CD4-positive, alpha-beta memory T cell (primary cell): ENCODE data around the gene FAM234B. TPM values are rescaled to one million over a fixed set of nuclear protein-coding genes. Genes with fewer than 3 reads are reported as not detected.

Source experiments
- CTCF ChIA-PET: fragments of 350-600 bp; sonication (Branson Sonifier 250); formaldehyde crosslinking; loops from one replicate; lab custom pipeline; 2021; ENCODE audit warnings: inconsistent platforms; ENCODE audit not compliant: partially characterized antibody; lab: Charles Lee
- POLR2A ChIA-PET: fragments of 350-600 bp; sonication (Branson Sonifier 250); formaldehyde crosslinking; loops from one replicate; lab custom pipeline; 2021; ENCODE audit not compliant: partially characterized antibody; lab: Charles Lee
- DNase-seq, 5 donors: peaks; one replicate each; pipeline versions ENCODE4 v3.0.0 to v3.0.0-alpha.2; 2020 to 2022; ENCODE audit warnings: mixed read lengths in 1 of 5
- H3K27ac ChIP-seq: one replicate; pipeline ENCODE4 v1.7.0; 2013; ENCODE audit warnings: low read depth, low read length
- H3K27me3 ChIP-seq: 2 replicates; pipeline ENCODE4 v1.7.0; 2013; ENCODE audit warnings: mild to moderate bottlenecking, low read length, moderate library complexity; ENCODE audit not compliant: insufficient read depth
- H3K36me3 ChIP-seq: 2 replicates; pipeline ENCODE4 v1.7.0; 2013; ENCODE audit warnings: mild to moderate bottlenecking, low read length, moderate library complexity; ENCODE audit not compliant: insufficient read depth
- H3K4me1 ChIP-seq: 2 replicates; pipeline ENCODE4 v1.7.0; 2013; ENCODE audit warnings: mild to moderate bottlenecking, low read length, moderate library complexity; ENCODE audit not compliant: insufficient read depth
- H3K4me3 ChIP-seq, 2 donors: one replicate each; pipeline ENCODE4 v1.7.0; 2013; ENCODE audit warnings: low read length in 2 of 2, mild to moderate bottlenecking in 1 of 2
- H3K9me3 ChIP-seq, 2 donors: one replicate each; pipeline ENCODE4 v1.7.0; 2013; ENCODE audit warnings: low read length in 2 of 2, control low read depth in 1 of 2; ENCODE audit not compliant: control insufficient read depth in 1 of 2
- H3K27ac Mint-ChIP-seq, 7 donors: one replicate each; pipeline ENCODE4 v1.8.0; 2020 to 2021; ENCODE audit warnings: mixed read lengths in 7 of 7, mild to moderate bottlenecking in 6 of 7, inconsistent platforms in 3 of 7, moderate library complexity in 3 of 7
- H3K27me3 Mint-ChIP-seq, 2 donors: one replicate each; pipeline ENCODE4 v1.8.0; 2020 to 2021; ENCODE audit warnings: mixed read lengths in 2 of 2
- H3K36me3 Mint-ChIP-seq, 2 donors: one replicate each; pipeline ENCODE4 v1.8.0; 2020 to 2021; ENCODE audit warnings: mixed read lengths in 2 of 2, inconsistent platforms in 1 of 2, mild to moderate bottlenecking in 1 of 2
- H3K4me1 Mint-ChIP-seq, 4 donors: one replicate each; pipeline ENCODE4 v1.8.0; 2020 to 2021; ENCODE audit warnings: mixed read lengths in 4 of 4, mild to moderate bottlenecking in 1 of 4
- H3K4me3 Mint-ChIP-seq, 8 donors: one replicate each; pipeline ENCODE4 v1.8.0; 2020 to 2021; ENCODE audit warnings: mixed read lengths in 8 of 8, mild to moderate bottlenecking in 7 of 8, moderate library complexity in 6 of 8, inconsistent platforms in 3 of 8
- H3K9me3 Mint-ChIP-seq, 8 donors: one replicate each; pipeline ENCODE4 v1.8.0; 2020 to 2021; ENCODE audit warnings: mixed read lengths in 8 of 8, mild to moderate bottlenecking in 5 of 8, inconsistent platforms in 3 of 8, moderate library complexity in 1 of 8
- intact Hi-C: fragments of 100-400 bp; cut with micrococcal nuclease; formaldehyde crosslinking; loops from one replicate; pipeline ENCODE4 v1.15.1; 2023
- polyA plus RNA-seq, 2 donors: library from polyadenylated mRNA; unstranded; fragments of 300-500 nt; fragmentation: Illumina TruSeq; gene quantifications; one replicate each; pipeline ENCODE4 v1.2.3, GENCODE V29; 2021
- total RNA-seq, 2 experiments: library from RNA; stranded (reverse); gene quantifications; one replicate each; pipeline ENCODE4 v1.2.3, GENCODE V29; 2021

Gene FAM234B
- total and polyA plus RNA-seq, 4 experiments from 2014 or later, result 2.6 to 4.0 (median 3.3) TPM

GRCh38 chr12:13099066-13099843 is 55.1 kb downstream of the FAM234B start:
- Histone ChIP-seq H3K4me3 (no peak overlapping the region), H3K27ac (no peak overlapping the region), H3K36me3 (no peaks in the 10 kb centered on the region), H3K27me3 (no peaks in the 10 kb centered on the region), H3K9me3 (no peaks in the 10 kb centered on the region), H3K4me1 (peaks cover 40% of the 10 kb centered on the region)
- no peak for DNase-seq
- Mint-ChIP-seq H3K4me3 (peak overlapping the region in 6 of 8 donors; percentile 1 to 89 (median 50)), H3K9me3 (no peaks in the 10 kb centered on the region), H3K36me3 (peaks cover 0 to 1% of the 10 kb centered on the region in 2 donors), H3K27ac (peak overlapping the region; percentile 82 to 99 (median 96)), H3K4me1 (peaks cover 37 to 58% (median 44%) of the 10 kb centered on the region in 4 donors), H3K27me3 (peaks cover 0 to 3% of the 10 kb centered on the region in 2 donors)
- CTCF ChIA-PET, result interaction anchor here (0.8 to 8.8 kb wide), 9 partner anchors 34 to 183 kb away, joined by 3 to 213 read pairs (median 5); no protein-coding TSS in a partner anchor
- intact Hi-C loops, result no loop called here
- POLR2A ChIA-PET, result interaction anchor here (5.4 kb wide), 1 partner anchor 113 kb away, joined by 52 read pairs; no protein-coding TSS in a partner anchor

- H3K36me3 ChIP-seq, result no peaks in the 10 kb centered on the region
- peak overlapping the region; percentile 93 to 99 (median 99) for H3K27ac Mint-ChIP-seq
Measured at GRCh38 chr12:13099844-13100604, 55.8 kb downstream of the FAM234B start.

GRCh38 chr12:13100605-13100881 is 56.4 kb downstream of the FAM234B start:
- Mint-ChIP-seq H3K4me3 (peak overlapping the region; percentile 67 to 93 (median 88)), H3K4me1 (peaks cover 38 to 58% (median 45%) of the 10 kb centered on the region in 4 donors), H3K27me3 (no peaks in the 10 kb centered on the region), H3K36me3 (peaks cover 0 to 1% of the 10 kb centered on the region in 2 donors), H3K9me3 (no peaks in the 10 kb centered on the region), H3K27ac (peak overlapping the region; percentile 93 to 99 (median 99))
- peak overlapping the region; percentile 93 for H3K27ac ChIP-seq
- peak overlapping the region; percentile 44 to 69 for H3K4me3 ChIP-seq
- ChIA-PET POLR2A (interaction anchor here (0.8 to 5.4 kb wide), 3 partner anchors 65 to 111 kb away, joined by 4 to 52 read pairs (median 9); no protein-coding TSS in a partner anchor), CTCF (interaction anchor here (1.0 to 8.8 kb wide), 4 partner anchors 78 to 185 kb away, joined by 3 to 213 read pairs (median 13); no protein-coding TSS in a partner anchor)
- intact Hi-C loops, result loop anchor here (2.0 to 5.0 kb wide), 3 partner anchors 67 to 312 kb away; no protein-coding TSS in a partner anchor
- no peak for DNase-seq
- peaks cover 40% of the 10 kb centered on the region for H3K4me1 ChIP-seq
- no peaks in the 10 kb centered on the region for H3K9me3 ChIP-seq
- no peaks in the 10 kb centered on the region for H3K27me3 ChIP-seq
- H3K36me3 ChIP-seq, result no peaks in the 10 kb centered on the region

More at GRCh38 chr12:13099844-13100604, 55.8 kb downstream of the FAM234B start:
- peak overlapping the region; percentile 93 for H3K27ac ChIP-seq
- Mint-ChIP-seq H3K9me3 (no peaks in the 10 kb centered on the region), H3K4me3 (peak overlapping the region; percentile 58 to 93 (median 88)), H3K27me3 (no peaks in the 10 kb centered on the region), H3K36me3 (peaks cover 0 to 1% of the 10 kb centered on the region in 2 donors), H3K4me1 (peaks cover 38 to 58% (median 45%) of the 10 kb centered on the region in 4 donors)
- peaks cover 40% of the 10 kb centered on the region for H3K4me1 ChIP-seq
- CTCF ChIA-PET, result interaction anchor here (0.8 to 8.8 kb wide), 8 partner anchors 35 to 184 kb away, joined by 3 to 213 read pairs (median 4); no protein-coding TSS in a partner anchor
- DNase-seq, result no peak
- POLR2A ChIA-PET, result interaction anchor here (0.8 to 5.4 kb wide), 3 partner anchors 65 to 112 kb away, joined by 4 to 52 read pairs (median 9); no protein-coding TSS in a partner anchor
- H3K9me3 ChIP-seq, result no peaks in the 10 kb centered on the region
- H3K27me3 ChIP-seq, result no peaks in the 10 kb centered on the region
- intact Hi-C loops, result loop anchor here (2.0 to 5.0 kb wide), 3 partner anchors 67 to 311 kb away; no protein-coding TSS in a partner anchor
- peak overlapping the region in 1 of 2 donors; percentile 44 for H3K4me3 ChIP-seq

DNA sequence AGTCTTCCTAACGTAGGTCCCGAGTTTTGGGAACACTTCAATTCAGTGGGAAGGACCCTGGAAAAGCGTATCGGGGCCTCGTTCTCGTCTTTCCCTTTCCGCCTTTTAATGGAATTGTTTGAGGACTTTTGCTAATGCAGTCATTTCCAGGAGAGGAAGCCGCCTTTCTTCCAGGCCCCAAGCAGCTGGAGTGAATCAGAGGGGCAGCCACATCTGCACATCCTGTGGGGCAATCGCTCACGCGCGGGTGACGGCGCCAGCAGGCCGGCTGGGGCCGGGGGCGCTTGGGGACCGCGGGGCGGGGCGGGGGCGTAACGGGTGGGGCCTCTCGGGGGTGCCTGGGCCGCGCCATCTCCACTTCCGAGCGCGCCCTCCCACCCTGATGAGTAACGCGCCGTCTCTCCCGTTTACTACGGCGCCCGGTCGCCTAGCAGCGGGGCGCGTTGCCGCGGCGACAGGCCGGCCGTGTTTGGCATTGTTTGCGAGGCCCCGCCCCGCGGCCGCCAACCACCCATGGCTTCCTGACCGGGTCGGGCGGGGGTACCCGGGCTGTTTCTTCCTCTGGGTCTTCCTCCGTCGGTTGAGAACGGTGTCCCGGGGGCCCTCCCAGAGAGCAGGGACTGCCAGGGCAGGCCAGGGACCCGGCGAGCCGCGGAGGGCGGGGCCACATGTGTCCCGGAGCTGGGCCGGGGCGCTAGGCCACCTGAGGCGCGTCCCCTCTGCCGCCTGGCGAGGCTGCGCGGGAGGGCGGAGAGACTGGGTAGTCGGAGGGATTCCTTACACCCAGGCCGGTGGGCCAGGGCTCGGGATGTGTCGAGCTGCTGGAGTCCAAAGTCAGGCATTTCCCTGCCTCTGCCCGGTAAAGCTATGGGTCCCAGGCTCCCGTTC is 56.9 kb downstream of the FAM234B start:
- CTCF ChIA-PET, result interaction anchor here (1.0 to 8.8 kb wide), 6 partner anchors 58 to 185 kb away, joined by 3 to 213 read pairs (median 6); partner anchors contain the start of gene FAM234B
- intact Hi-C loops, result loop anchor here (1.0 to 5.0 kb wide), 7 partner anchors 57 to 744 kb away; partner anchors contain the start of genes BORCS5, EMP1, FAM234B and HEBP1
- peak overlapping the region; percentile 85 to 93 (median 88) for H3K4me3 Mint-ChIP-seq
- H3K27me3 Mint-ChIP-seq, result no peaks in the 10 kb centered on the region
- Histone ChIP-seq H3K4me3 (peak overlapping the region; percentile 44 to 69), H3K27me3 (no peaks in the 10 kb centered on the region), H3K36me3 (no peaks in the 10 kb centered on the region), H3K9me3 (no peaks in the 10 kb centered on the region), H3K4me1 (peaks cover 40% of the 10 kb centered on the region), H3K27ac (peak overlapping the region; percentile 93)
- DNase-seq, result peak; percentile 95 to 97 (median 96)
- H3K9me3 Mint-ChIP-seq, result no peaks in the 10 kb centered on the region
- peaks cover 0 to 1% of the 10 kb centered on the region in 2 donors for H3K36me3 Mint-ChIP-seq
- POLR2A ChIA-PET, result interaction anchor here (0.7 to 5.4 kb wide), 10 partner anchors 63 to 111 kb away, joined by 3 to 52 read pairs (median 4); partner anchors contain the start of gene EMP1
- H3K27ac Mint-ChIP-seq, result peak overlapping the region; percentile 93 to 99 (median 99)
- H3K4me1 Mint-ChIP-seq, result peaks cover 38 to 58% (median 45%) of the 10 kb centered on the region in 4 donors

GRCh38 chr12:13101821-13102375 is 57.7 kb downstream of the FAM234B start:
- peak in 2 of 5 donors; percentile 24 to 46 for DNase-seq
- ChIA-PET POLR2A (interaction anchor here (0.7 to 5.4 kb wide), 10 partner anchors 62 to 110 kb away, joined by 3 to 52 read pairs (median 4); partner anchors contain the start of gene EMP1), CTCF (interaction anchor here (1.1 to 8.8 kb wide), 4 partner anchors 58 to 154 kb away, joined by 3 to 213 read pairs (median 6); partner anchors contain the start of gene FAM234B)
- peaks cover 0 to 1% of the 10 kb centered on the region in 2 donors for H3K36me3 Mint-ChIP-seq
- intact Hi-C loops, result loop anchor here (1.0 to 5.0 kb wide), 7 partner anchors 58 to 745 kb away; partner anchors contain the start of genes BORCS5, EMP1, FAM234B and HEBP1
- Histone ChIP-seq H3K36me3 (no peaks in the 10 kb centered on the region), H3K27me3 (no peaks in the 10 kb centered on the region), H3K27ac (peak overlapping the region; percentile 93), H3K4me1 (peaks cover 40% of the 10 kb centered on the region), H3K4me3 (peak overlapping the region; percentile 3 to 69), H3K9me3 (no peaks in the 10 kb centered on the region)
- peak overlapping the region; percentile 92 to 99 (median 99) for H3K27ac Mint-ChIP-seq
- H3K27me3 Mint-ChIP-seq, result no peaks in the 10 kb centered on the region
- H3K4me3 Mint-ChIP-seq, result peak overlapping the region; percentile 70 to 93 (median 85)
- H3K9me3 Mint-ChIP-seq, result no peaks in the 10 kb centered on the region
- peaks cover 38 to 58% (median 45%) of the 10 kb centered on the region in 4 donors for H3K4me1 Mint-ChIP-seq
